K562 (cell line): ENCODE results near the gene DHRS13. TPM values are rescaled to one million over a fixed set of nuclear protein-coding genes. Genes with fewer than 3 reads are reported as not detected.

ENCODE experiments used
- BMI1 ChIP-seq: fragments of 150-350 bp; IDR thresholded peaks from 2 replicates; pipeline ENCODE4 v1.6.1; 2014; ENCODE audit warnings: low read length
- CBX8 ChIP-seq: fragments of 200-600 bp; sonication (generic); IDR thresholded peaks from 2 replicates; pipeline ENCODE4 v1.6.1; 2012; ENCODE audit warnings: borderline replicate concordance, mixed run types, low read depth, mild to moderate bottlenecking, moderate library complexity, mixed read lengths, low read length, control low read depth, inconsistent platforms; ENCODE audit not compliant: poor library complexity, severe bottlenecking; ENCODE audit errors: extremely low read depth
- CREM ChIP-seq: IDR thresholded peaks from 2 replicates; pipeline ENCODE4 v1.6.1; 2014; ENCODE audit warnings: antibody characterized with exemption, low read depth
- DPF2 ChIP-seq: fragments of 450-650 bp; IDR thresholded peaks from 2 replicates; pipeline ENCODE4 v1.6.1; 2016
- EHMT2 ChIP-seq: fragments of 450-650 bp; IDR thresholded peaks from 2 replicates; pipeline ENCODE4 v1.6.1; 2018; ENCODE audit warnings: antibody characterized with exemption
- FOXJ2 ChIP-seq: fragments of 200-800 bp; sonication (Bioruptor generic); IDR thresholded peaks from 2 replicates; pipeline ENCODE4 v1.6.1; 2016; ENCODE audit warnings: missing genetic modification characterization, missing compliant biosample characterization
- HINFP ChIP-seq: fragments of 450-650 bp; conservative IDR thresholded peaks from 2 replicates; pipeline ENCODE4 v1.6.1; 2016; ENCODE audit warnings: missing genetic modification characterization, low read depth, mild to moderate bottlenecking, control low read depth, missing compliant biosample characterization
- HMG20B ChIP-seq: fragments of 250-450 bp; sonication (Bioruptor Pico); IDR thresholded peaks from 2 replicates; pipeline ENCODE4 v1.5.0; 2021; ENCODE audit warnings: mild to moderate bottlenecking
- KDM2B ChIP-seq: fragments of 250-450 bp; sonication (Bioruptor Pico); IDR thresholded peaks from 2 replicates; pipeline ENCODE4 v1.8.0; 2021; ENCODE audit warnings: mild to moderate bottlenecking, moderate library complexity
- LCOR ChIP-seq: sonication (generic); formaldehyde crosslinking; IDR thresholded peaks from 2 replicates; pipeline ENCODE4 v1.8.0; 2022; ENCODE audit warnings: mild to moderate bottlenecking, missing genetic modification reagents
- MAFF ChIP-seq: IDR thresholded peaks from 2 replicates; pipeline ENCODE4 v1.6.1; 2012; ENCODE audit warnings: low read length, improper control_type of control experiment
- TRIM25 ChIP-seq: fragments of 450-650 bp; IDR thresholded peaks from 2 replicates; pipeline ENCODE4 v1.7.0; 2016; ENCODE audit warnings: borderline replicate concordance
- ZNF384 ChIP-seq: IDR thresholded peaks from 2 replicates; pipeline ENCODE4 v1.6.1; 2012; ENCODE audit warnings: low read depth, low read length, improper control_type of control experiment
- polyA plus RNA-seq, 8 experiments: library from polyadenylated mRNA; depleted of rRNA in 4 of 8; stranded (reverse) in 5 of 8; unstranded in 3 of 8; fragments of >200 nt; fragmentation: Nextera tagmentation in 2 of 8; fragmentation: Illumina TruSeq in 1 of 8; extraction: Ambion mirVana in 2 of 8; extraction: Trizol in 1 of 8; gene quantifications; 2 replicates each; pipeline versions ENCODE4 v1.2.1 to v1.2.3, GENCODE V29; 2011 to 2014; ENCODE audit warnings: inconsistent platforms in 1 of 8, missing spikeins in 1 of 8
- total RNA-seq, 7 experiments: library from RNA; depleted of rRNA in 6 of 7; stranded (reverse); fragments of >200 nt in 6 of 7; fragmentation: Illumina TruSeq in 2 of 7; extraction: Trizol in 2 of 7; gene quantifications; 2 replicates each; pipeline versions ENCODE4 v1.2.1 to v1.2.3, GENCODE V29; 2011 to 2021; ENCODE audit warnings: low replicate concordance in 1 of 7
- TF ChIP-seq, protein P1 (sequence below), 2 experiments: IDR thresholded peaks in 1 of 2; conservative IDR thresholded peaks in 1 of 2; 2 replicates each; pipeline ENCODE4 v1.6.1; 2016; ENCODE audit warnings: low read depth in 2 of 2, mild to moderate bottlenecking in 1 of 2, missing compliant biosample characterization in 1 of 2, missing genetic modification characterization in 1 of 2, moderate library complexity in 1 of 2
- TF ChIP-seq, protein P2 (sequence below): fragments of 250-450 bp; sonication (Bioruptor Pico); IDR thresholded peaks from 2 replicates; pipeline ENCODE4 v1.5.0; 2020; ENCODE audit warnings: mild to moderate bottlenecking, borderline replicate concordance
- TF ChIP-seq, protein P3 (sequence below): fragments of 250-450 bp; sonication (Bioruptor Pico); IDR thresholded peaks from 2 replicates; pipeline ENCODE4 v1.5.0; 2022; ENCODE audit warnings: mild to moderate bottlenecking

The DHRS13 gene
- total and polyA plus RNA-seq, 9 of the 15 experiments (the other 6 are each of a cell fraction or from before 2014, with no cell fraction given), result 0.32 to 52.3 (median 34.3) TPM; not detected in 1

DNA sequence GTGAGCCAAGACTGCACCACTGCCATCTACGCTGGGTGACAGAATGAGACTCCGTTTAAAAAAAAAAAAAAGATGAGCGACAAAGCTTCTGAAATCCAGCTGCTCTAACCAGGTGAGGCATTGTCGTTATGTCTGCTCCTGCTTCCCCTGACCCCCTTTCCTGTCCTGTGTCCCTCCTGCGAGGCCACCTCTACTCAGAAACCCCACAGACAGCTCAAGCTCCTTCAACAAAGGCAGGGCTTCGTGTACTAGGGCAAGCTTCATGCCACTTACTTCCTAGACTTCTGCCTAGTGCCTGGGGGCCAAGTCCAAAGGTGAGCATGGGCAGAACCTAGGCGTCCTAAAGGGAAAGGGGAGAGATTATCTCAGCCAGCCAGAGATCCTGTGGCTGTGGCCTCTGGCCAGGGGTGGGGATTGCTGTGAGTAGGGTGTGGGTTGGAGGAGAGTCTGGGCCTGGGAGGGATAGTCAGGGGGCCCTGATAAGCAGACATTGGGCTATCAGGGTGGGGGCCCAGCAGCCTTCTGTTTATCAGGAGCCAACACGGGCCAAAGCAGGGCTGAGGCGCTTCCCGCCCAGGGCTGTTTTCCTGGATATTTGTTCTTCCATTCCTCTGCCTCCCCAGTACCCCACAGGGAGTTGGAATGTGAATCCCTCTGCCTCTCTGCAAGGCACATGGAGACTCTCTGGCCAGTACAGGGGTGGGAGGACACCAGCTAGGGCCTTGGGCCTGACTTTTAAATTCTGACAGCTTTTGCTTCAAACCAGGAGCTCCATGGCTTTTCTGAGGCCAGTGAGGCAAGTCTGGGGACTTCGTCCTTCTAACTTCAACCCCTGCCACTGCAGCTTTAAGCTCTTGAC, 37.7 kb downstream of the DHRS13 start (continued):
- no peak for TF ChIP-seq BMI1
- no peak for TF ChIP-seq KDM2B
- peak; percentile 100 for TF ChIP-seq DPF2
- peak; percentile 82 for TF ChIP-seq CREM
- peak; percentile 21; the same call in 1 of the 2 replicates for TF ChIP-seq MAFF
- TF ChIP-seq LCOR, result peak; percentile 49
- TF ChIP-seq CBX8, result no peak
- TF ChIP-seq, protein P1, sequence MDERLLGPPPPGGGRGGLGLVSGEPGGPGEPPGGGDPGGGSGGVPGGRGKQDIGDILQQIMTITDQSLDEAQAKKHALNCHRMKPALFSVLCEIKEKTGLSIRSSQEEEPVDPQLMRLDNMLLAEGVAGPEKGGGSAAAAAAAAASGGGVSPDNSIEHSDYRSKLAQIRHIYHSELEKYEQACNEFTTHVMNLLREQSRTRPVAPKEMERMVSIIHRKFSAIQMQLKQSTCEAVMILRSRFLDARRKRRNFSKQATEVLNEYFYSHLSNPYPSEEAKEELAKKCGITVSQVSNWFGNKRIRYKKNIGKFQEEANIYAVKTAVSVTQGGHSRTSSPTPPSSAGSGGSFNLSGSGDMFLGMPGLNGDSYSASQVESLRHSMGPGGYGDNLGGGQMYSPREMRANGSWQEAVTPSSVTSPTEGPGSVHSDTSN (CRISPR knock-in tag; IDR thresholded peaks at IDR 0.05; ENCODE audit: low read depth), result no peak
- TF ChIP-seq, protein P1 (tag; conservative IDR thresholded peaks at IDR 0.05; ENCODE audit: low read depth), result no peak
- TF ChIP-seq EHMT2, result peak; percentile 29; the same call in 1 of the 2 replicates
- TF ChIP-seq HINFP, result no peak
- no peak for TF ChIP-seq HMG20B (CRISPR knock-in tag)
- TF ChIP-seq, protein P2, sequence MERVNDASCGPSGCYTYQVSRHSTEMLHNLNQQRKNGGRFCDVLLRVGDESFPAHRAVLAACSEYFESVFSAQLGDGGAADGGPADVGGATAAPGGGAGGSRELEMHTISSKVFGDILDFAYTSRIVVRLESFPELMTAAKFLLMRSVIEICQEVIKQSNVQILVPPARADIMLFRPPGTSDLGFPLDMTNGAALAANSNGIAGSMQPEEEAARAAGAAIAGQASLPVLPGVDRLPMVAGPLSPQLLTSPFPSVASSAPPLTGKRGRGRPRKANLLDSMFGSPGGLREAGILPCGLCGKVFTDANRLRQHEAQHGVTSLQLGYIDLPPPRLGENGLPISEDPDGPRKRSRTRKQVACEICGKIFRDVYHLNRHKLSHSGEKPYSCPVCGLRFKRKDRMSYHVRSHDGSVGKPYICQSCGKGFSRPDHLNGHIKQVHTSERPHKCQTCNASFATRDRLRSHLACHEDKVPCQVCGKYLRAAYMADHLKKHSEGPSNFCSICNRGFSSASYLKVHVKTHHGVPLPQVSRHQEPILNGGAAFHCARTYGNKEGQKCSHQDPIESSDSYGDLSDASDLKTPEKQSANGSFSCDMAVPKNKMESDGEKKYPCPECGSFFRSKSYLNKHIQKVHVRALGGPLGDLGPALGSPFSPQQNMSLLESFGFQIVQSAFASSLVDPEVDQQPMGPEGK (CRISPR knock-in tag), result no peak
- TF ChIP-seq, protein P3, sequence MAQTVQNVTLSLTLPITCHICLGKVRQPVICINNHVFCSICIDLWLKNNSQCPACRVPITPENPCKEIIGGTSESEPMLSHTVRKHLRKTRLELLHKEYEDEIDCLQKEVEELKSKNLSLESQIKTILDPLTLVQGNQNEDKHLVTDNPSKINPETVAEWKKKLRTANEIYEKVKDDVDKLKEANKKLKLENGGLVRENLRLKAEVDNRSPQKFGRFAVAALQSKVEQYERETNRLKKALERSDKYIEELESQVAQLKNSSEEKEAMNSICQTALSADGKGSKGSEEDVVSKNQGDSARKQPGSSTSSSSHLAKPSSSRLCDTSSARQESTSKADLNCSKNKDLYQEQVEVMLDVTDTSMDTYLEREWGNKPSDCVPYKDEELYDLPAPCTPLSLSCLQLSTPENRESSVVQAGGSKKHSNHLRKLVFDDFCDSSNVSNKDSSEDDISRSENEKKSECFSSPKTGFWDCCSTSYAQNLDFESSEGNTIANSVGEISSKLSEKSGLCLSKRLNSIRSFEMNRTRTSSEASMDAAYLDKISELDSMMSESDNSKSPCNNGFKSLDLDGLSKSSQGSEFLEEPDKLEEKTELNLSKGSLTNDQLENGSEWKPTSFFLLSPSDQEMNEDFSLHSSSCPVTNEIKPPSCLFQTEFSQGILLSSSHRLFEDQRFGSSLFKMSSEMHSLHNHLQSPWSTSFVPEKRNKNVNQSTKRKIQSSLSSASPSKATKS, result 0 out of 2 replicates have a peak, but pooled peaks have one; percentile 58
- TF ChIP-seq TRIM25, result peak; percentile 38; the same call in 1 of the 2 replicates
- TF ChIP-seq ZNF384, result peak; percentile 54
- no peak for TF ChIP-seq FOXJ2 (tag)
